Measurements from ENCODE around the gene TMEM39B.
A peak's percentile ranks its signal among the peaks of the same experiment; 100 is the strongest.

Gene TMEM39B

DNA sequence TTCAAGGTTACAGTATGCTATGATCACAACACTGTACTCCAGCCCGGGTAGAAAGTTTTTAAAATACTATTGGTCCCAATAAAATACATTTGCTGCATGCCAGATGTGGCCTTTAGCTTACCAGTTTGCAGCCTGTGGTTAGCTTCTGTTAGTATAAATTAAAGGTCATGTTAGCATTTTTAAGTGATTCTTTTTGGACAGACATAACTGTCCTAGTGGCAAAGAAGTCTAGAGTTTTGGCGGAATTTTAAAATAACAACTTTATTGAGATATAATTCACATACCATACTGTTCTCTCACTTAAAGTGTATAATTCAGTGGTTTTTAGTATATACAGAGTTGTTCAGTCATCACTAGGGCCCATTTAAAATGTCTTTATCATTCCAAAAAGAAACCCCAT, 24.3 kb upstream of the TMEM39B start:
- Histone ChIP-seq H4K8ac (ENCODE audit: low read length) (no peak overlapping the region), H3K18ac (ENCODE audit: low read depth in 1 of 2, low read length in 2 of 2) (no peak overlapping the region), H3K36me3 (ENCODE audit: control insufficient read depth in 1 of 2, insufficient read depth in 2 of 2, low read depth in 1 of 2, low read length in 2 of 2) (peaks cover 48 to 58% of the 10 kb centered on the region in 2 experiments), H2BK15ac (ENCODE audit: low read depth, poor library complexity, severe bottlenecking) (no peak overlapping the region), H2AFZ (ENCODE audit: low read depth, low read length) (no peak overlapping the region), H2BK120ac (ENCODE audit: low read depth, low read length) (no peak overlapping the region), H3K4ac (ENCODE audit: low read depth in 1 of 2, low read length in 2 of 2) (no peak overlapping the region), H3K23ac (ENCODE audit: low read length in 2 of 2) (no peak overlapping the region), H3K9me3 (ENCODE audit: control insufficient read depth, low read length) (no peaks in the 10 kb centered on the region), H2BK5ac (ENCODE audit: low read depth, low read length, poor library complexity, severe bottlenecking) (no peak overlapping the region), H3K4me1 (ENCODE audit: control insufficient read depth, insufficient read depth, low read depth, low read length) (no peaks in the 10 kb centered on the region), H3K27ac (ENCODE audit: low read length, poor library complexity, severe bottlenecking) (no peak overlapping the region), H2BK12ac (ENCODE audit: low read length in 2 of 2) (no peak overlapping the region), H3K79me1 (replicated peaks; ENCODE audit: low read length, poor library complexity, severe bottlenecking) (peaks cover 18% of the 10 kb centered on the region), H3K4me2 (ENCODE audit: low read length, poor library complexity, severe bottlenecking) (no peak overlapping the region), H3K9ac (ENCODE audit: low read length) (no peak overlapping the region), H3K4me3 (ENCODE audit: insufficient read depth in 1 of 2, low read depth in 1 of 2, low read length in 2 of 2) (no peak overlapping the region), H3K27me3 (ENCODE audit: control insufficient read depth in 1 of 2, insufficient read depth in 1 of 2, low read length in 2 of 2) (no peaks in the 10 kb centered on the region), H2AK5ac (ENCODE audit: low read length, severe bottlenecking) (no peak overlapping the region), H4K91ac (ENCODE audit: low read length) (no peak overlapping the region), H3K14ac (ENCODE audit: low read length in 2 of 2) (no peak overlapping the region)
- no CpG with 5 or more reads among the region's 2 CpGs for WGBS
- DNase-seq, result no peak

DNA sequence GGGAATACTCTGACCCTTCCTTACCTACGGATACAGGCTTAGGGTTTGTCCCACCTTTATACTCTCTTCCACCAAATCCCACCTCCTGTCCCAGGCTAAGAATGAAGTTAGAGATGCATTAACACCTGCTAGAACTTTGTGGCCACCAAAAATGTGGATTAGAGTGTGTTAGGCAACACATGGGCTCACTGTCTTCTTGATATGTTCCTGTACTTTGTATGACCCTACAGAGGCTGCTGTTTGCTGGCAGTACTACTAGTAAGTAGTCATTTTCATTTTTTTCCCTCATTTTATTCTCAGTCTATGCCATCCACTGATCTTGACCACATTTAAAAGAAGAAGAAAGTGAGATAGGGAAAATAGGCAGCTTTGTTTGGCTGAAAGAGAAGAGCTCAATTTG, 21.0 kb upstream of the TMEM39B start:
- H3K23ac ChIP-seq (ENCODE audit: low read length in 2 of 2), result no peak overlapping the region
- H3K18ac ChIP-seq (ENCODE audit: low read depth in 1 of 2, low read length in 2 of 2), result no peak overlapping the region
- H3K14ac ChIP-seq (ENCODE audit: low read length in 2 of 2), result no peak overlapping the region
- no peaks in the 10 kb centered on the region for H3K4me1 ChIP-seq (ENCODE audit: control insufficient read depth, insufficient read depth, low read depth, low read length)
- H3K79me1 ChIP-seq (replicated peaks; ENCODE audit: low read length, poor library complexity, severe bottlenecking), result peaks cover 27% of the 10 kb centered on the region
- no peaks in the 10 kb centered on the region for H3K9me3 ChIP-seq (ENCODE audit: control insufficient read depth, low read length)
- H4K91ac ChIP-seq (ENCODE audit: low read length), result no peak overlapping the region
- H2BK5ac ChIP-seq (ENCODE audit: low read depth, low read length, poor library complexity, severe bottlenecking), result no peak overlapping the region
- H3K4ac ChIP-seq (ENCODE audit: low read depth in 1 of 2, low read length in 2 of 2), result no peak overlapping the region
- H2BK120ac ChIP-seq (ENCODE audit: low read depth, low read length), result no peak overlapping the region
- H3K27me3 ChIP-seq (ENCODE audit: control insufficient read depth in 1 of 2, insufficient read depth in 1 of 2, low read length in 2 of 2), result no peaks in the 10 kb centered on the region
- WGBS, result 100% methylated on average over 1 of the region's 1 CpG
- H3K4me2 ChIP-seq (ENCODE audit: low read length, poor library complexity, severe bottlenecking), result no peak overlapping the region
- no peak overlapping the region for H2BK12ac ChIP-seq (ENCODE audit: low read length in 2 of 2)
- no peak for DNase-seq
- H2AFZ ChIP-seq (ENCODE audit: low read depth, low read length), result no peak overlapping the region
- H3K27ac ChIP-seq (ENCODE audit: low read length, poor library complexity, severe bottlenecking), result no peak overlapping the region
- no peak overlapping the region for H3K9ac ChIP-seq (ENCODE audit: low read length)
- H2BK15ac ChIP-seq (ENCODE audit: low read depth, poor library complexity, severe bottlenecking), result no peak overlapping the region
- no peak overlapping the region for H3K4me3 ChIP-seq (ENCODE audit: insufficient read depth in 1 of 2, low read depth in 1 of 2, low read length in 2 of 2)
- H2AK5ac ChIP-seq (ENCODE audit: low read length, severe bottlenecking), result no peak overlapping the region
- no peak overlapping the region for H4K8ac ChIP-seq (ENCODE audit: low read length)
- H3K36me3 ChIP-seq (ENCODE audit: control insufficient read depth in 1 of 2, insufficient read depth in 2 of 2, low read depth in 1 of 2, low read length in 2 of 2), result peaks cover 62 to 84% of the 10 kb centered on the region in 2 experiments

DNA sequence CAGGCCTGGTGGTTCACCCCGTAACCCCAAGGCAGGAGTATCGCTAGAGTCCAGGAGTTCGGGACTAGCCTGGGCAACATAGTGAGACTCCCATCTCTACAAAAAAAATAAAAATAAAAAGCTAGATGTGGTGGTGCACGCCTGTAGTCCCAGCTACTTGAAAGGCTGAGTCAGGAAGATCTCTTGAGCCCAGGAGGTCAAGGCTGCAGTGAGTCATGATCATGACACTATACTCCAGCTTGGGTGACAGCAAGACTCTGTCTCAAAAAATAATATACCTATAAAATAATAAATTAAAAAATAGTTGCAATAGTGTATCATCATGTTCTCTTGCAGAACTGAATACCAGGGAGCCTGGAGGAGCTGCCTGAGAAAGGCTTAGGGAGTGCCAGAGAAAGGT, 19.9 kb upstream of the TMEM39B start:
- H3K4me2 ChIP-seq (ENCODE audit: low read length, poor library complexity, severe bottlenecking), result no peak overlapping the region
- no peak overlapping the region for H3K14ac ChIP-seq (ENCODE audit: low read length in 2 of 2)
- no peak overlapping the region for H2BK5ac ChIP-seq (ENCODE audit: low read depth, low read length, poor library complexity, severe bottlenecking)
- WGBS, result 94% methylated on average over 3 of the region's 4 CpGs
- no peak overlapping the region for H4K8ac ChIP-seq (ENCODE audit: low read length)
- no peak overlapping the region for H4K91ac ChIP-seq (ENCODE audit: low read length)
- H3K4ac ChIP-seq (ENCODE audit: low read depth in 1 of 2, low read length in 2 of 2), result no peak overlapping the region
- H3K9me3 ChIP-seq (ENCODE audit: control insufficient read depth, low read length), result no peaks in the 10 kb centered on the region
- H3K4me1 ChIP-seq (ENCODE audit: control insufficient read depth, insufficient read depth, low read depth, low read length), result no peaks in the 10 kb centered on the region
- H3K79me1 ChIP-seq (replicated peaks; ENCODE audit: low read length, poor library complexity, severe bottlenecking), result peaks cover 31% of the 10 kb centered on the region
- no peak overlapping the region for H2BK15ac ChIP-seq (ENCODE audit: low read depth, poor library complexity, severe bottlenecking)
- H3K18ac ChIP-seq (ENCODE audit: low read depth in 1 of 2, low read length in 2 of 2), result no peak overlapping the region
- no peak overlapping the region for H2AFZ ChIP-seq (ENCODE audit: low read depth, low read length)
- H3K4me3 ChIP-seq (ENCODE audit: insufficient read depth in 1 of 2, low read depth in 1 of 2, low read length in 2 of 2), result no peak overlapping the region
- no peak overlapping the region for H2AK5ac ChIP-seq (ENCODE audit: low read length, severe bottlenecking)
- peaks cover 62 to 79% of the 10 kb centered on the region in 2 experiments for H3K36me3 ChIP-seq (ENCODE audit: control insufficient read depth in 1 of 2, insufficient read depth in 2 of 2, low read depth in 1 of 2, low read length in 2 of 2)
- no peak overlapping the region for H2BK120ac ChIP-seq (ENCODE audit: low read depth, low read length)
- H3K9ac ChIP-seq (ENCODE audit: low read length), result no peak overlapping the region
- no peak overlapping the region for H2BK12ac ChIP-seq (ENCODE audit: low read length in 2 of 2)
- H3K27me3 ChIP-seq (ENCODE audit: control insufficient read depth in 1 of 2, insufficient read depth in 1 of 2, low read length in 2 of 2), result no peaks in the 10 kb centered on the region
- H3K23ac ChIP-seq (ENCODE audit: low read length in 2 of 2), result no peak overlapping the region
- peak; percentile 61 for DNase-seq
- no peak overlapping the region for H3K27ac ChIP-seq (ENCODE audit: low read length, poor library complexity, severe bottlenecking)

DNA sequence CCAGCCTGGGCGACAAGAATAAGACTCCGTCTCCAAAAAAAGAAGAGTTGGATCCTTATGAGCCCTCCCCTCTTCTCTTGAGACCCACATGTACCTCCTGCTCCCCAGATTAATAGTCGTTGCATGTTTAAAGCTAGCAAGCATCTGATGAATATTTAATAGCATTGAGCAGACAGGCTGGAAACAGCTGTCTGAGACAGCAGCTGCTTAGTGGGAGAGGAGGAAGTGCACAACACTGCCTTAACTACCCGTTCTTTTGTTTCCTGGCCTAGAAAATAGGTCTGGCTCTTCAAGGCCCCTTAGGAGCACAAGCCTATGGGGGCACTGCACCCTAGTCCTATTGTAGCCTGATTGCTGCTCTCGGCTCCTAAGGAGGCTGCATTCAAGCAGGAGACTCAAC, 17.3 kb upstream of the TMEM39B start:
- H3K4me2 ChIP-seq (ENCODE audit: low read length, poor library complexity, severe bottlenecking), result no peak overlapping the region
- H3K27ac ChIP-seq (ENCODE audit: low read length, poor library complexity, severe bottlenecking), result no peak overlapping the region
- H4K8ac ChIP-seq (ENCODE audit: low read length), result no peak overlapping the region
- no peak overlapping the region for H2AFZ ChIP-seq (ENCODE audit: low read depth, low read length)
- peaks cover 36% of the 10 kb centered on the region for H3K79me1 ChIP-seq (replicated peaks; ENCODE audit: low read length, poor library complexity, severe bottlenecking)
- no peak overlapping the region for H2BK120ac ChIP-seq (ENCODE audit: low read depth, low read length)
- H3K9ac ChIP-seq (ENCODE audit: low read length), result no peak overlapping the region
- H3K18ac ChIP-seq (ENCODE audit: low read depth in 1 of 2, low read length in 2 of 2), result no peak overlapping the region
- DNase-seq, result no peak
- no peak overlapping the region for H2BK5ac ChIP-seq (ENCODE audit: low read depth, low read length, poor library complexity, severe bottlenecking)
- H2BK12ac ChIP-seq (ENCODE audit: low read length in 2 of 2), result peak overlapping the region in 1 of 2 experiments; percentile 31
- no peak overlapping the region for H2BK15ac ChIP-seq (ENCODE audit: low read depth, poor library complexity, severe bottlenecking)
- H2AK5ac ChIP-seq (ENCODE audit: low read length, severe bottlenecking), result no peak overlapping the region
- H4K91ac ChIP-seq (ENCODE audit: low read length), result no peak overlapping the region
- H3K4ac ChIP-seq (ENCODE audit: low read depth in 1 of 2, low read length in 2 of 2), result no peak overlapping the region
- H3K14ac ChIP-seq (ENCODE audit: low read length in 2 of 2), result no peak overlapping the region
- H3K4me3 ChIP-seq (ENCODE audit: insufficient read depth in 1 of 2, low read depth in 1 of 2, low read length in 2 of 2), result no peak overlapping the region
- no peak overlapping the region for H3K23ac ChIP-seq (ENCODE audit: low read length in 2 of 2)
- H3K36me3 ChIP-seq (ENCODE audit: control insufficient read depth in 1 of 2, insufficient read depth in 2 of 2, low read depth in 1 of 2, low read length in 2 of 2), result peaks cover 69 to 88% of the 10 kb centered on the region in 2 experiments
- no peaks in the 10 kb centered on the region for H3K9me3 ChIP-seq (ENCODE audit: control insufficient read depth, low read length)
- no peaks in the 10 kb centered on the region for H3K27me3 ChIP-seq (ENCODE audit: control insufficient read depth in 1 of 2, insufficient read depth in 1 of 2, low read length in 2 of 2)
- 96% methylated on average over 4 of the region's 5 CpGs for WGBS
- no peaks in the 10 kb centered on the region for H3K4me1 ChIP-seq (ENCODE audit: control insufficient read depth, insufficient read depth, low read depth, low read length)
